Small intestine (tissue), 7 donors: ENCODE measurements around the gene EXOG. TPM values are rescaled to one million over a fixed set of nuclear protein-coding genes. Genes with fewer than 3 reads are reported as not detected.

Source experiments
- DNase-seq, 2 donors: peaks; one replicate each; pipeline versions ENCODE4 v3.0.0 to v3.0.0-alpha.2; 2013
- FAIRE-seq: peaks from 2 replicates; lab custom pipeline; 2012; peaks lifted over from hg19 to GRCh38; lab: Jason Lieb, UNC
- H3K27ac ChIP-seq, 3 donors: one replicate each; pipeline ENCODE4 v1.5.1; 2013; ENCODE audit warnings: low read length in 2 of 3, mild to moderate bottlenecking in 2 of 3, control low read depth in 1 of 3, inconsistent platforms in 1 of 3, low read depth in 1 of 3, moderate library complexity in 1 of 3
- H3K27me3 ChIP-seq, 3 donors: one replicate each; pipeline ENCODE4 v1.6.1; 2013; ENCODE audit warnings: low read length in 3 of 3, inconsistent platforms in 1 of 3; ENCODE audit not compliant: control insufficient read depth in 3 of 3, insufficient read depth in 3 of 3
- H3K36me3 ChIP-seq, 3 donors: one replicate each; pipeline ENCODE4 v1.6.1; 2013; ENCODE audit warnings: low read length in 3 of 3, inconsistent platforms in 1 of 3, low read depth in 1 of 3, mild to moderate bottlenecking in 1 of 3, moderate library complexity in 1 of 3; ENCODE audit not compliant: control insufficient read depth in 3 of 3, insufficient read depth in 2 of 3
- H3K4me1 ChIP-seq, 3 donors: one replicate each; pipeline ENCODE4 v1.6.1; 2013; ENCODE audit warnings: low read length in 2 of 3, inconsistent platforms in 1 of 3, low read depth in 1 of 3, mild to moderate bottlenecking in 1 of 3, moderate library complexity in 1 of 3; ENCODE audit not compliant: control insufficient read depth in 3 of 3, insufficient read depth in 2 of 3
- H3K4me3 ChIP-seq, 3 donors: one replicate each; pipeline ENCODE4 v1.5.1; 2013; ENCODE audit warnings: low read length in 3 of 3, control low read depth in 1 of 3, inconsistent platforms in 1 of 3, low read depth in 1 of 3, mild to moderate bottlenecking in 1 of 3, moderate library complexity in 1 of 3
- H3K9me3 ChIP-seq, 2 donors: one replicate each; pipeline ENCODE4 v1.6.1; 2013; ENCODE audit warnings: low read depth in 1 of 2, low read length in 1 of 2; ENCODE audit not compliant: control insufficient read depth in 2 of 2, insufficient read depth in 1 of 2
- WGBS, 3 donors: extraction: QIAGEN DNeasy Blood & Tissue Kit; methylation state at CpG; one replicate each; pipeline ENCODE4 v1.1.7; 2013; 5-methylcytosine and 5-hydroxymethylcytosine counted together
- polyA plus RNA-seq, 4 donors: library from polyadenylated mRNA; stranded (reverse) in 3 of 4; unstranded in 1 of 4; fragments of 200-250 nt in 3 of 4; fragments of 120-200 nt in 1 of 4; gene quantifications; one replicate each; pipeline versions ENCODE4 v1.2.1 to v1.2.3, GENCODE V29; 2013
- donor health status: healthy with polysubstance abuse.
- donor health status: control.
- donor health status: control.
- donor health status: Bipolar disorder and iron deficiency.
- donor health status: healthy.

Gene EXOG
- polyA plus RNA-seq, 4 donors: 1.3 to 9.3 (median 3.7) TPM

DNA sequence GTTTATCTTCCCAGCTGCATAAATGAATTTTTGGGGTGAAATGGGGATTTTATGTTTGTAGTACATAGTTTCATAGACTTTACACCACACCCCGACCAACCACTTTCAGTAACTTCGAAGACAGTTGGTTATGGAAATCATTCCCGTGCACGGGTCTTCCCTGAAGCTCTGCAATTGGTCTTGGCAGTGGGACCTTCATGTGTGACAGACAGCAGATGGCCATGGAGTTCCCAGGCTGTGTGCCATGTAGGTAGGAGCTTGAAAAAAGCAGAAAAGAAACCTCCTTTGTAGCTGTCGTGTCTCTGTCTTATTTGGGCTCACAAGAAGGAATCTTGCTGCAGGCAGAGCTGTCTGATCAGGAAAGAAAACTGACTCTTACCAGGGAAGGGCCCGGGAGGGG, 25.9 kb downstream of the EXOG start:
- no peak overlapping the region for H3K27ac ChIP-seq
- H3K9me3 ChIP-seq: no peaks in the 10 kb centered on the region
- peaks cover 6 to 15% (median 7%) of the 10 kb centered on the region in 3 donors for H3K36me3 ChIP-seq
- FAIRE-seq: no peak
- DNase-seq: no peak
- H3K27me3 ChIP-seq: no peaks in the 10 kb centered on the region
- 92 to 97% (median 95%) methylated on average over 6 of the region's 6 CpGs for WGBS, 3 donors
- H3K4me3 ChIP-seq: no peak overlapping the region
- H3K4me1 ChIP-seq: no peaks in the 10 kb centered on the region

DNA sequence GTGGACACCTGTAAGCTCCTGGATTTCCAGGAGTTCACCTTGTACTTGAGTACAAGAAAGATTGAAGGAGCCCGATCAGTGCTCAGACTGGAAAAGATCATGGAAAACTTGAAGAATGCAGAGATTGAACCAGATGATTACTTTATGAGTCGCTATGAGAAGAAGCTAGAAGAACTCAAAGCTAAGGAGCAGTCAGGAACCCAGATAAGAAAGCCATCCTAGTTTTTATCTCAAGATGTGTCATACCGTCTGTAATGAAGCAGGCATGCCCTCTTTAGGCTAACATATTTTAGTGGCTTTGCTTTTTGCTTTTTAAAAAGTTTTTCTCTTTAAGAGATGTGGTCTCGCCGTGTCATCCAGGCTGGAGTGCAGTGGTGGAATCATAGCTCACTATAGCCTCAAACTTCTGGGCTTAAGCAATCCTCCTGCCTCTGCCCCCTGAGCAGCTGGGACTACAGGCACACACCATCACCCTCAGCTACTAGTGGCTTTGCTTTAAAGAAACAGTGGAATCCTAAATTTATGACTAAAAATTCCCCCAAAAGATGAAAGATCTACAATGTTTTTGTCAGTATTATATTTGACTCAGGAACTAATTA, 28.1 kb downstream of the EXOG start:
- WGBS, 3 donors: 94 to 96% (median 95%) methylated on average over 5 of the region's 5 CpGs
- DNase-seq: no peak
- Histone ChIP-seq H3K27ac (no peak overlapping the region), H3K4me3 (no peak overlapping the region), H3K27me3 (no peaks in the 10 kb centered on the region), H3K36me3 (peaks cover 4 to 25% (median 7%) of the 10 kb centered on the region in 3 donors), H3K4me1 (no peaks in the 10 kb centered on the region), H3K9me3 (no peaks in the 10 kb centered on the region)
- FAIRE-seq: no peak

DNA sequence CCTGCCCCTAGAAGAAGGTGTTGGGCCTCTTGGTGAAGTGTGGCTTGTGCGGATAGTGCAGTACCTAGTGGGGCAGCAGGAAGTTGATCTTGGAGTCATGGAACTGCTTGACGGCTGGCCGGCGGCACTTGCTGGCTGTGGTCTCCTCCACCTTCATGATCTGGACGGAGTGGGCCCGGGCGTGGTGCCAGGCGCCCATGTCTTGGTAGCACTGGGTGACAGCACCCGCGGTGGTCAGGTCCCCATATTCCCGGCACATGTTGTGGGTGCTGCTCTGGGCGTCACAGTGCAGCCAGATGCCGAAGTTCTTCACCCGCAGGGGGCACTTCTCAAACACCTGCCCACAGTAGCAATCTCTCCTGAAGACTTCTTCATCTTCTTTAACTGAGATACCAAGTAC, 30.7 kb downstream of the EXOG start:
- 97 to 99% (median 97%) methylated on average over 14 of the region's 14 CpGs for WGBS, 3 donors

DNA sequence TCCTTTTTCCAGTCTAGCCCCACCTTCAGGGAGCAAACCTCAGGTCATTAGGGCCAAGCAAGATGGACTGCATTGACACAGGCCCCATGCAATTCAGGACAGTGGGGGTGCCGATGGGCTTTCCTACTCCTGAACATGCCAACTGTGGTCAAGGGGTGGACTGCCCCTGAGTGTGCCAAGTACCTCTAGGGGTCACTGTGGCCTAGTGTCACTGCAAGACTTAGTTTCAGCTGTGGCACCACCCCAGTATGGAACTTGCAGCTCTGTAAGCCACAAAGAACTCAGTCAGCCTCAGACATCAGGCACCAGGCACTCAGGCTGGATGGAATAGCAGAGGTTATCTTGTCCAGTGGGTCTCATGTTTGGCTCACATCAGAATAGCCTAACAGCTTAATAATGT, 32.3 kb downstream of the EXOG start:
- Histone ChIP-seq H3K9me3 (no peaks in the 10 kb centered on the region), H3K4me1 (no peaks in the 10 kb centered on the region), H3K27me3 (no peaks in the 10 kb centered on the region), H3K36me3 (peaks cover 4 to 25% (median 7%) of the 10 kb centered on the region in 3 donors), H3K27ac (no peak overlapping the region), H3K4me3 (no peak overlapping the region)
- DNase-seq (no peak), FAIRE-seq (no peak)
- 94 to 100% (median 99%) methylated on average over 1 of the region's 1 CpG for WGBS, 3 donors

More for the DNA sequence above, 30.7 kb downstream of the EXOG start:
- DNase-seq (no peak), FAIRE-seq (no peak)
- Histone ChIP-seq H3K9me3 (no peaks in the 10 kb centered on the region), H3K4me3 (no peak overlapping the region), H3K27ac (no peak overlapping the region), H3K27me3 (no peaks in the 10 kb centered on the region), H3K4me1 (no peaks in the 10 kb centered on the region), H3K36me3 (peaks cover 4 to 25% (median 7%) of the 10 kb centered on the region in 3 donors)

DNA sequence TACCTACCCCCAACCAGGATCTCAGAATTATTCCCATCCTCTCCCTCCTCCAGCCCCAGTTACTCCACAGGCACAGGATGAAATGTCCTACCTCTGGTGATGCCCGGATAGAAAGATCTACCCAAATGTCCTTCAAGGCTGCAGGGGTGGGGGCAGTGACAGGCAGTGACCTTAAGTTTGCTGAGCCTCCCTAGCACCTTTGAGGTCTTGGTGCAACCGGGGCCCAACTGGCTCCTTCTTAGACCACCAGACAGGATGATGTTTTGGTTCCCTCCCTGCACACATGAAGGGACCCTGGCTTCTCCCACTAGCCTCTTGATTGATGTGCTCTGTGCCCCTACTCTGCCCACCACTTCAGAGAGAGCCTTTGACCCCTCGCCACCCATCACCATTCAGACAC, 36.4 kb downstream of the EXOG start:
- Histone ChIP-seq H3K9me3 (peaks cover 0 to 6% of the 10 kb centered on the region in 2 donors), H3K4me1 (no peaks in the 10 kb centered on the region), H3K27ac (no peak overlapping the region), H3K4me3 (no peak overlapping the region), H3K27me3 (no peaks in the 10 kb centered on the region), H3K36me3 (peaks cover 0 to 7% (median 0%) of the 10 kb centered on the region in 3 donors)
- FAIRE-seq (no peak), DNase-seq (no peak)
- WGBS, 3 donors: 61 to 72% (median 63%) methylated on average over 3 of the region's 3 CpGs

DNA sequence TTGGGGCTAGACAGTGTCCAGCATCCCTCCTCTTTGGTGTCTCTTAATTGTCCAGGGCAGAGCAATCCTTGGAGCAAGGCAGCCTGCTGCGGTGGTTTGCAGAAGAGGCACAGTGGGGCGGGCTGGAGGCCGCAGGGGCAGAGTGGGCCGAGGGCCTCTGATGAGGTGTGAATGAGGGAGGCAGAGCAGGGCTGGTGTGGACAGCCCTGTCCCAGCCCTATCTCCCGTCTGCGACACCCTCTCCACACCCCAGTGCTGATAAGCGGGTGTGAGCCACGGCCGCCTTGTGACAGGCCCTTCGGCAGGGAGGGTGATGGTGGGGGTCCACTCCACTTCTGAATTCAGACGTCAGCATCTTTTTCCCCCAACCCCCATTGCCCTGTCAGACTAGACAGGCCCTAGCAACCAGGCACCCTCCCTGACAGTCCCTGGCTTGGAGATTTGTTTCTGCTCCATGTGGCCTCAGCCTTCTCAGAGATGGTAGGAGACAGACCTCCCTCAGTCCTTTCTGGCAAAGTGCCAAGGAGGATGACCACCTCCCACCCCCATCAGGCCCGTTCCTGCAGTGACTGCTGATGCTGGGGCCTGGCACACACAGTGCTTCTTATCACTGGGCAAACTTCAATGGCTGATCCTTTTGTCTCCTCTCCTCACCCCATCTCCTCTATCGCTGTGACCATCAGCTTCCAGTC, 37.3 kb downstream of the EXOG start:
- no peak overlapping the region for H3K4me3 ChIP-seq
- H3K36me3 ChIP-seq: peaks cover 0 to 1% (median 0%) of the 10 kb centered on the region in 3 donors
- no peaks in the 10 kb centered on the region for H3K27me3 ChIP-seq
- DNase-seq: no peak
- peaks cover 0 to 6% of the 10 kb centered on the region in 2 donors for H3K9me3 ChIP-seq
- H3K4me1 ChIP-seq: no peaks in the 10 kb centered on the region
- no peak overlapping the region for H3K27ac ChIP-seq
- no peak for FAIRE-seq
- WGBS, 3 donors: 81 to 90% (median 89%) methylated on average over 12 to 13 of the region's 13 CpGs

DNA sequence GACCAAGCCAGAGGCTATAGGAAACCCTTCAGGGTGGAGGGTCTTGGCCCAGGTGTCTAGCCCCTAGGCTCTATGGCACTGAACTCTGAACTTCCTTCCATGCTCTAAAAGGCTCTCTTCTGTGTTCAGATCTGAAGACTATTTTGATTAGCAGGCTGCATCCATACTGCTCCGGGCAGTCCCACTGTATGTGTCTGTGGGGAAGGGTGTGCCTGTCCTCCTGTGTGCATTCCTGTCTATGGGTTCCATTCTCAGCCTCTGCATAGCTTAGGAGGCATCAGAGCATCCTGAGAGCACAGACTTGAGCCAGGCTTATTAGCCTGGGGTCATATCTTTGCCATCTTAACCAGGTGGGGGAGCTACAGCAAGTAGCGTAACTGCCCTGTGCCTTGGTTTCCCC, 38.0 kb downstream of the EXOG start:
- Histone ChIP-seq H3K9me3 (peaks cover 0 to 6% of the 10 kb centered on the region in 2 donors), H3K27me3 (no peaks in the 10 kb centered on the region), H3K36me3 (no peaks in the 10 kb centered on the region), H3K4me1 (no peaks in the 10 kb centered on the region), H3K4me3 (no peak overlapping the region), H3K27ac (no peak overlapping the region)
- no peak for FAIRE-seq
- no peak for DNase-seq
- 97 to 100% (median 97%) methylated on average over 2 of the region's 2 CpGs for WGBS, 3 donors

DNA sequence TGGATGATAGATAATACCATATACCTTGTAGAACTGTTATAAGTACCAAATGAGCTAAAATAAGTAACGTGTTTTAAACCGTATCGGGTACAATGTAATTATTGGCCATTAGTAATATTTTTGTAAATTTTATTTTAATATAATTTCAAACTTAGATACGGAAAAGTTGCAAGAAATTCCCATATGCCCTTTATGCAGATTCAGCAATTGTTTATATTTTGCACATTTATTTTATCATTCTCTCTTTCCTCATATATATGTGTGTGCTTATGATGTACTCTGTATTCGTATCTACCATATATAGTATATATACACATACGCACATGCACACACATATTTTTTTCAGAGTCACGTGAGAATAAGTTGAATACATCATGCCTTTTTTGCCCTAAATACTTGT, 38.5 kb downstream of the EXOG start:
- 97% methylated on average over 7 of the region's 7 CpGs for WGBS, 3 donors
- no peak for FAIRE-seq
- no peak overlapping the region for H3K4me3 ChIP-seq
- no peak overlapping the region for H3K27ac ChIP-seq
- H3K27me3 ChIP-seq: no peaks in the 10 kb centered on the region
- no peaks in the 10 kb centered on the region for H3K36me3 ChIP-seq
- H3K4me1 ChIP-seq: no peaks in the 10 kb centered on the region
- peaks cover 0 to 6% of the 10 kb centered on the region in 2 donors for H3K9me3 ChIP-seq
- DNase-seq: no peak
